ENCODE data around the gene FBN1.

The FBN1 gene

GRCh38 chr15:48367483-48367882 is 278.0 kb downstream of the FBN1 start:
- no peak for DNase-seq (ENCODE audit: low read depth in 2 of 2)

GRCh38 chr15:48366584-48367312 is 278.8 kb downstream of the FBN1 start:
- no peak for DNase-seq (ENCODE audit: low read depth in 2 of 2)

GRCh38 chr15:48365575-48365974 is 279.9 kb downstream of the FBN1 start:
- no peak for DNase-seq (ENCODE audit: low read depth in 2 of 2)

GRCh38 chr15:48363474-48363873 is 282.0 kb downstream of the FBN1 start:
- no peak for DNase-seq (ENCODE audit: low read depth in 2 of 2)

GRCh38 chr15:48361685-48362084 is 283.8 kb downstream of the FBN1 start:
- DNase-seq (ENCODE audit: low read depth in 2 of 2): no peak

- DNase-seq (ENCODE audit: low read depth in 2 of 2): no peak
These were observed 284.7 kb downstream of the FBN1 start for GRCh38 chr15:48360841-48361240.

All from activated CD4-positive, alpha-beta T cell treated with anti-CD3 and anti-CD28 coated beads for 24 hours (primary cell).